K562 (cell line): ENCODE results near the gene LBHD2. TPM values are rescaled to one million over a fixed set of nuclear protein-coding genes. Genes with fewer than 3 reads are reported as not detected.

Source experiments
- COPS2 ChIP-seq: fragments of 450-650 bp; conservative IDR thresholded peaks from 2 replicates; pipeline ENCODE4 v1.6.1; 2016; ENCODE audit warnings: mild to moderate bottlenecking, moderate library complexity
- FOXP4 ChIP-seq: sonication (generic); formaldehyde crosslinking; IDR thresholded peaks from 2 replicates; pipeline ENCODE4 v1.8.0; 2022; ENCODE audit warnings: mild to moderate bottlenecking, missing genetic modification reagents, borderline replicate concordance
- GMEB1 ChIP-seq: fragments of 250-450 bp; sonication (Bioruptor Pico); IDR thresholded peaks from 2 replicates; pipeline ENCODE4 v1.4.0; 2020; ENCODE audit warnings: mild to moderate bottlenecking
- HCFC1 ChIP-seq: IDR thresholded peaks from 2 replicates; pipeline ENCODE4 v1.6.1; 2012; ENCODE audit warnings: low read depth, low read length, improper control_type of control experiment
- MEIS2 ChIP-seq: fragments of 450-650 bp; IDR thresholded peaks from 2 replicates; pipeline ENCODE4 v1.6.1; 2014; ENCODE audit warnings: mild to moderate bottlenecking; ENCODE audit not compliant: partially characterized antibody
- MLLT1 ChIP-seq, 2 experiments: fragments of 450-650 bp; IDR thresholded peaks; 2 replicates each; pipeline ENCODE4 v1.6.1; 2016
- NEUROD1 ChIP-seq: fragments of 150-350 bp; IDR thresholded peaks from 2 replicates; pipeline ENCODE4 v1.6.1; 2014; ENCODE audit warnings: borderline replicate concordance, low read length, low read depth; ENCODE audit not compliant: partially characterized antibody
- PKNOX1 ChIP-seq: fragments of 450-650 bp; IDR thresholded peaks from 2 replicates; pipeline ENCODE4 v1.6.1; 2016
- PTRF ChIP-seq: fragments of 450-650 bp; IDR thresholded peaks from 2 replicates; pipeline ENCODE4 v1.6.1; 2016; ENCODE audit warnings: mild to moderate bottlenecking, missing genetic modification characterization, missing compliant biosample characterization
- RFX5 ChIP-seq: IDR thresholded peaks from 2 replicates; pipeline ENCODE4 v1.6.1; 2011; ENCODE audit warnings: low read depth, mild to moderate bottlenecking, improper control_type of control experiment, low read length
- RFX7 ChIP-seq: fragments of 250-450 bp; sonication (Bioruptor Pico); IDR thresholded peaks from 2 replicates; pipeline ENCODE4 v1.5.1; 2021; ENCODE audit warnings: mild to moderate bottlenecking
- SETDB1 ChIP-seq: IDR thresholded peaks from one replicate; pipeline ENCODE4 v1.6.1; 2012; ENCODE audit warnings: low read length, control low read depth, inconsistent platforms
- SP1 ChIP-seq: sonication (generic); formaldehyde crosslinking; IDR thresholded peaks from 2 replicates; pipeline ENCODE4 v1.8.1; 2022; ENCODE audit warnings: mild to moderate bottlenecking, missing genetic modification reagents
- ZBED1 ChIP-seq: IDR thresholded peaks from 2 replicates; pipeline ENCODE4 v1.6.1; 2014
- ZFP91 ChIP-seq: sonication (generic); formaldehyde crosslinking; IDR thresholded peaks from 2 replicates; pipeline ENCODE4 v1.8.0; 2022; ENCODE audit warnings: mild to moderate bottlenecking, missing genetic modification reagents
- ZNF354B ChIP-seq: fragments of 250-450 bp; sonication (Bioruptor Pico); IDR thresholded peaks from 2 replicates; pipeline ENCODE4 v1.4.0; 2020
- ZNF444 ChIP-seq: fragments of 250-450 bp; sonication (Bioruptor Pico); IDR thresholded peaks from 2 replicates; pipeline ENCODE4 v1.4.0; 2020; ENCODE audit warnings: mild to moderate bottlenecking, moderate library complexity
- ZNF699 ChIP-seq: fragments of 250-450 bp; sonication (Bioruptor Pico); IDR thresholded peaks from 2 replicates; pipeline ENCODE4 v1.8.0; 2021; ENCODE audit warnings: mild to moderate bottlenecking, moderate library complexity; ENCODE audit not compliant: insufficient replicate concordance
- ZNF740 ChIP-seq, 3 experiments: fragments of 200-800 bp in 1 of 3; sonication (Bioruptor generic) in 1 of 3; sonication (generic) in 1 of 3; formaldehyde crosslinking in 1 of 3; IDR thresholded peaks; 2 replicates each; pipeline versions ENCODE4 v1.6.1 to v1.8.0; 2016 to 2022; ENCODE audit warnings: mild to moderate bottlenecking in 2 of 3, missing compliant biosample characterization in 2 of 3, missing genetic modification characterization in 2 of 3, missing genetic modification reagents in 1 of 3
- ZNF766 ChIP-seq: fragments of 200-800 bp; sonication (Bioruptor generic); conservative IDR thresholded peaks from 2 replicates; pipeline ENCODE4 v1.6.1; 2016; ENCODE audit warnings: missing genetic modification characterization, missing compliant biosample characterization
- polyA plus RNA-seq, 8 experiments: library from polyadenylated mRNA; depleted of rRNA in 4 of 8; stranded (reverse) in 5 of 8; unstranded in 3 of 8; fragments of >200 nt; fragmentation: Nextera tagmentation in 2 of 8; fragmentation: Illumina TruSeq in 1 of 8; extraction: Ambion mirVana in 2 of 8; extraction: Trizol in 1 of 8; gene quantifications; 2 replicates each; pipeline versions ENCODE4 v1.2.1 to v1.2.3, GENCODE V29; 2011 to 2014; ENCODE audit warnings: inconsistent platforms in 1 of 8, missing spikeins in 1 of 8
- total RNA-seq, 7 experiments: library from RNA; depleted of rRNA in 6 of 7; stranded (reverse); fragments of >200 nt in 6 of 7; fragmentation: Illumina TruSeq in 2 of 7; extraction: Trizol in 2 of 7; gene quantifications; 2 replicates each; pipeline versions ENCODE4 v1.2.1 to v1.2.3, GENCODE V29; 2011 to 2021; ENCODE audit warnings: low replicate concordance in 1 of 7

Gene LBHD2
- total and polyA plus RNA-seq, 9 of the 15 experiments (the other 6 are each of a cell fraction or from before 2014, with no cell fraction given): not detected

GRCh38 chr14:103116636-103117035, 32.6 kb downstream of the LBHD2 start (continued):
- TF ChIP-seq PTRF (tag) (no peak), SP1 (no peak), ZNF444 (no peak), PKNOX1 (no peak), RFX7 (CRISPR knock-in tag) (no peak), ZFP91 (CRISPR knock-in tag) (no peak), ZNF699 (CRISPR knock-in tag) (no peak), MLLT1 (IDR thresholded peaks at IDR 0.05) (no peak), ZNF740 (CRISPR knock-in tag; IDR thresholded peaks at IDR 0.05) (no peak), ZNF740 (tag; IDR thresholded peaks at IDR 0.05) (no peak), NEUROD1 (no peak), GMEB1 (CRISPR knock-in tag) (no peak), MEIS2 (no peak), HCFC1 (peak; percentile 19; the same call in 1 of the 2 replicates), SETDB1 (no peak), FOXP4 (no peak), RFX5 (no peak), ZNF766 (CRISPR knock-in tag) (peak; percentile 58; the same call in 1 of the 2 replicates), COPS2 (no peak), ZNF354B (no peak), ZBED1 (no peak)
